GM21390 (cell line): ENCODE data around the gene NCS1.
"Not testable (repeated sequence)": the region's sequence is repeated elsewhere in the genome, so short reads cannot be mapped to it uniquely, and the experiment has no call there.

Experiments used
- ATAC-seq: cut with Tn5 transposase; IDR thresholded peaks from one replicate; pipeline ENCODE4 v1.9.1; 2021; ENCODE audit not compliant: unreplicated experiment

Gene NCS1

GRCh38 chr9:130235558-130236435 lies 63.6 kb downstream of the NCS1 start:
- ATAC-seq: no peak

GRCh38 chr9:130236436-130236985 lies 64.3 kb downstream of the NCS1 start:
- ATAC-seq: no peak

GRCh38 chr9:130237076-130237475 lies 64.9 kb downstream of the NCS1 start:
- no peak for ATAC-seq

GRCh38 chr9:130237763-130238524 lies 65.7 kb downstream of the NCS1 start:
- no peak for ATAC-seq

- ATAC-seq: peak; percentile 15
These were observed 67.1 kb downstream of the NCS1 start for GRCh38 chr9:130239363-130239695.

- ATAC-seq: peak; percentile 53
These were observed 67.6 kb downstream of the NCS1 start for GRCh38 chr9:130239741-130240241.

- no peak for ATAC-seq
These were observed 68.4 kb downstream of the NCS1 start for GRCh38 chr9:130240410-130241197.

- no peak for ATAC-seq
These were observed 69.0 kb downstream of the NCS1 start for GRCh38 chr9:130241198-130241535.

- no peak for ATAC-seq
These were observed 70.2 kb downstream of the NCS1 start for GRCh38 chr9:130242270-130243014.

- no peak for ATAC-seq
These were observed 71.0 kb downstream of the NCS1 start for GRCh38 chr9:130243015-130243881.

GRCh38 chr9:130243882-130244170 lies 71.6 kb downstream of the NCS1 start:
- ATAC-seq: no peak

GRCh38 chr9:130244548-130245165 lies 72.5 kb downstream of the NCS1 start:
- no peak for ATAC-seq

GRCh38 chr9:130245474-130245873 lies 73.3 kb downstream of the NCS1 start:
- ATAC-seq: no peak

- ATAC-seq: no peak
These were observed 73.9 kb downstream of the NCS1 start for GRCh38 chr9:130246126-130246525.

GRCh38 chr9:130254747-130255630 lies 82.8 kb downstream of the NCS1 start:
- ATAC-seq: no peak

- ATAC-seq: no peak
These were observed 83.5 kb downstream of the NCS1 start for GRCh38 chr9:130255631-130256134.

- ATAC-seq: no peak
These were observed 84.4 kb downstream of the NCS1 start for GRCh38 chr9:130256644-130257043.

- ATAC-seq: not testable (repeated sequence)
These were observed 85.9 kb downstream of the NCS1 start for GRCh38 chr9:130258137-130258536.
